T-helper 1 cell treated with Interleukin-12 subunit alpha and Interleukin-12 subunit beta and Interleukin-4 antibody, amounts not matched to agents 30 μg/mL and 1 μg/mL, for 36 hours (primary cell): ENCODE results near the gene EYS.

ENCODE experiments used
- H3K27ac Mint-ChIP-seq: one replicate; pipeline ENCODE4 v1.8.0; 2021; ENCODE audit warnings: mild to moderate bottlenecking, mixed read lengths
- H3K27me3 Mint-ChIP-seq: one replicate; pipeline ENCODE4 v1.8.0; 2021; ENCODE audit warnings: low read depth, mixed read lengths
- H3K36me3 Mint-ChIP-seq: one replicate; pipeline ENCODE4 v1.8.0; 2021; ENCODE audit warnings: low read depth, mixed read lengths
- H3K4me1 Mint-ChIP-seq: one replicate; pipeline ENCODE4 v1.8.0; 2021; ENCODE audit warnings: low read depth, mixed read lengths
- H3K4me3 Mint-ChIP-seq: one replicate; pipeline ENCODE4 v1.8.0; 2021; ENCODE audit warnings: mild to moderate bottlenecking, moderate library complexity, mixed read lengths
- H3K9me3 Mint-ChIP-seq: one replicate; pipeline ENCODE4 v1.8.0; 2021; ENCODE audit warnings: mixed read lengths

EYS gene

DNA sequence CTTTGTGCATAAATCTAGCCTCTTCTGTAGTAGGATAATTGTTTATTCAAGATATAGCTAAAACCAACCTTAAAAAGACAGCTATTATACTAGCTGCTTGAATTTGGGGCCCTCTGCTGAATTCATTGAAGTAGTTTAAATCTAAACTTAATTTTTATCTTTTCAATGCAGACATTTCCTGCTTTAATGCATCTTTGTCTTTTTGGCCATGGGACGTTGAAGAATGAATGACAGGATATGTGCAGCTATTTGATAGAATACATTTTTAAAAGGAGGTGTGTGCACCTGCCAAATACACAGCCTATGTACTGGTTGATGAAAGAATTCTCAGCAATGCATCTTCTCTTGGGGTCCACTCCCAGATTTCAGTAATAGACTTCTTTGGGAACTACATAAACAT lies 1546.5 kb downstream of the EYS start:
- H3K4me3 Mint-ChIP-seq = no peak overlapping the region
- peaks cover 5% of the 10 kb centered on the region for H3K9me3 Mint-ChIP-seq
- H3K36me3 Mint-ChIP-seq = no peaks in the 10 kb centered on the region
- H3K27me3 Mint-ChIP-seq = no peaks in the 10 kb centered on the region
- no peak overlapping the region for H3K27ac Mint-ChIP-seq
- no peaks in the 10 kb centered on the region for H3K4me1 Mint-ChIP-seq

DNA sequence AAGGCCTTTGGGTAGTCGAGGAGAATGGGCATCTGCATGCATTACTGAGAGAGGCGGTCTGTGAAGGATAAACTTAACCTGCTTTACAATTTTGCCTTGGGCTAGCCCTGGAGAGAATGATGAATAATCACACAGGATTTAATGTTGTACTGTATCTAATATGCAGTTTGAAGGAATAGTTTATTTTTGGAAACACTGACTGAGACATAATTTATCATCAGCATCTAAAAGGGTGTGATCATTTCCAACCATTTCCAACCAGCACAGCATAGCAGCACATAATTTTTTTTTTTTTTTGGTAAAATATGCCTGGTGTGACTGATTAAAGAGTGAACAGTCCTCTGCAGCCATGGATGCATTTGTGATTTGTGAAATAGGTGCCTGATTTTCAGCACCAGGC lies 1552.0 kb downstream of the EYS start:
- Mint-ChIP-seq H3K27ac (no peak overlapping the region), H3K4me3 (no peak overlapping the region), H3K36me3 (no peaks in the 10 kb centered on the region)

DNA sequence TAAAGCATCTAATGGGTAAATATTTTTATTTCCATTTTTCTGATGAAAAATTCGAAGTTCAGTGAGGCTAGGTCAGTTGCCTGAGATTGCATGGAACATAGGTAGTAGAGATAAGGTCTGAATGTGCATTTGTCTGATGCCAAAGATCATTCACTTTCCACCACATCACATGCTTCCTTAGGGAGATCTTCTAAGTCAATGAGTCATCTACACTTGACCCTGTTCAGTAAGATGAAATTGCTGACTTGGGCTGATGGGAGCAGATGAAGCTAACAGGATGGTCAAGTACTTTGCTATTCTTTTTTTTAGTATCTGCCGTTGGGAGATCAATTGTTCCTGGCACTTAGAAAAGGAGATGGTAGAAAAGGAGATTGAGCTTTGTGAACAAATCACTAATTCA lies 1560.2 kb downstream of the EYS start:
- Mint-ChIP-seq H3K36me3 (no peaks in the 10 kb centered on the region), H3K4me1 (no peaks in the 10 kb centered on the region), H3K27ac (no peak overlapping the region), H3K9me3 (no peaks in the 10 kb centered on the region), H3K27me3 (no peaks in the 10 kb centered on the region), H3K4me3 (no peak overlapping the region)

More for the DNA sequence above, 1552.0 kb downstream of the EYS start:
- H3K4me1 Mint-ChIP-seq = no peaks in the 10 kb centered on the region
- peaks cover 5% of the 10 kb centered on the region for H3K9me3 Mint-ChIP-seq
- no peaks in the 10 kb centered on the region for H3K27me3 Mint-ChIP-seq

DNA sequence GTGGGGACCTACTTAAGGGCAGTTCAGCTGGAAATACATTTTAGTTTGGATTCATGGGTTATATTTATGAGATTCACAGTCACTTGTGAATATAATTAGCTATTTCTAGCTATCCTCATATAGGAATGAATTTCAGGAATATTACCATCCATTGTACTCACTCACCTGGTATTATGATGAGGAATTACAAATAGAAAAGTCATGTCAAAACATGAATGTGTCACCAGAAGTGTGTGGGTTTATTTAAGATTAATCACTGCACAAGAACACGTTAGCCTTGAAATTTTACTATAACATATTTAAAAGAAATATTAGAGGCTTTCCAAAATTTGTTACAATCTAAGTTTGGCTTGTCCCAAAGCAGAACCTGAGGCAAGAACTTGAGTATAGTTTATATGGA lies 1560.9 kb downstream of the EYS start:
- no peaks in the 10 kb centered on the region for H3K27me3 Mint-ChIP-seq
- no peak overlapping the region for H3K4me3 Mint-ChIP-seq
- no peak overlapping the region for H3K27ac Mint-ChIP-seq
- H3K4me1 Mint-ChIP-seq = no peaks in the 10 kb centered on the region
- no peaks in the 10 kb centered on the region for H3K36me3 Mint-ChIP-seq
- H3K9me3 Mint-ChIP-seq = no peaks in the 10 kb centered on the region

DNA sequence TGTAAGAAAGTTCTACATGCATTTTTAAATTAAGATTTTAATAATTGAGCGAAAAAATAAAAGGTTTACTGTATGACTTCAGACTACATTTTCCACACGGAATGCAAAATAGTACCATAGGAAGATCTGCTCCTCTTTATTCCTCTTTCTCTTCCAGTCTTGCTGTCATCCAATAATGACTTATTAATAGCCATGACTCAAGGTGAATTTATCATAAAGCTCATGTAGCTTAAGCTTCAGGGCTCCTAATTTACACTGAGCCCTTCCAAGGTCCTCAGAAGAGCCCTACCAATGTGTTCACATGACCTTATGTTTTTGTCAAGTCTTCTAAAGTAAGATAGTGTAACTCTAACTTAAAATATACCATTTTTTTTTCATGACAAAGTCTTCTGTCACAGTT lies 1561.4 kb downstream of the EYS start:
- Mint-ChIP-seq H3K36me3 (no peaks in the 10 kb centered on the region), H3K9me3 (no peaks in the 10 kb centered on the region), H3K4me3 (no peak overlapping the region), H3K27me3 (no peaks in the 10 kb centered on the region), H3K4me1 (no peaks in the 10 kb centered on the region), H3K27ac (no peak overlapping the region)

DNA sequence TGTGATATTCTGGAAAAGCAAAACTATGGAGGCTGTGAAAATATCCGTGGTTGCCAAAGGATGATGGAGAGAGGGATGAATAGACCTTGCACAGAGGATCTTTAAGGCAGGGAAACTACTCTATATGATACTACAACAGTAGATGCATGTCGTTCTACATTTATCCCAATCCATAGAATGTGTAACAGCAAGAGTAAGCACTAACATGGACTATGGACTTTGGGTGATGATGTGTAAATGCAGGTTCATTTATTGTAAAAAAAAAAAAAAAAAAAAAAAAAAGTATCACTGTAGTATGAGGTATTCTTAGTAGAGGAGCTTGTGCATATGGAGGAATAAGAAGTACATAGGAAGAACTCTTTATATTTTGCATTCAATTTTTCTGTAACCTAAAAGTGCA lies 1563.9 kb downstream of the EYS start:
- no peaks in the 10 kb centered on the region for H3K9me3 Mint-ChIP-seq
- no peaks in the 10 kb centered on the region for H3K36me3 Mint-ChIP-seq
- no peaks in the 10 kb centered on the region for H3K4me1 Mint-ChIP-seq
- no peak overlapping the region for H3K27ac Mint-ChIP-seq
- H3K27me3 Mint-ChIP-seq = no peaks in the 10 kb centered on the region
- H3K4me3 Mint-ChIP-seq = no peak overlapping the region

DNA sequence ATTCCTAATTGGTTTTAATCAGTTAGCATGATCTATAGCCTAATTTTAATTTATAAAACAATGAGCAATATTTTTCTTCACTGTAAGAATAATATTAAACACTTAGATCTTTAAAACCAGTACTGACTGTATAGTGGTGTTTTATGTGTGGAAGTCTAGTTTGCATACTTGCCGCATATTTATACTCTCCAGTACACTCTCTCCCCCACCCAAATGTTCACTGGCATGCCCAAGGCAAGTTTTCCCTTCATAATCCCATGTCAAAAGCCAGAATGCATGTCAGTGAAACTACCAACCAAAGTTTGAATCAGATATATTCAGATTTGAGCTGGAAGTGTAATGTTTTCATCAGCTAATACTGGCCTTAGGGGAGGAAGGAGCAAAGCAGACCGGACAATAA lies 1565.3 kb downstream of the EYS start:
- Mint-ChIP-seq H3K9me3 (no peaks in the 10 kb centered on the region), H3K36me3 (no peaks in the 10 kb centered on the region), H3K27me3 (no peaks in the 10 kb centered on the region)

DNA sequence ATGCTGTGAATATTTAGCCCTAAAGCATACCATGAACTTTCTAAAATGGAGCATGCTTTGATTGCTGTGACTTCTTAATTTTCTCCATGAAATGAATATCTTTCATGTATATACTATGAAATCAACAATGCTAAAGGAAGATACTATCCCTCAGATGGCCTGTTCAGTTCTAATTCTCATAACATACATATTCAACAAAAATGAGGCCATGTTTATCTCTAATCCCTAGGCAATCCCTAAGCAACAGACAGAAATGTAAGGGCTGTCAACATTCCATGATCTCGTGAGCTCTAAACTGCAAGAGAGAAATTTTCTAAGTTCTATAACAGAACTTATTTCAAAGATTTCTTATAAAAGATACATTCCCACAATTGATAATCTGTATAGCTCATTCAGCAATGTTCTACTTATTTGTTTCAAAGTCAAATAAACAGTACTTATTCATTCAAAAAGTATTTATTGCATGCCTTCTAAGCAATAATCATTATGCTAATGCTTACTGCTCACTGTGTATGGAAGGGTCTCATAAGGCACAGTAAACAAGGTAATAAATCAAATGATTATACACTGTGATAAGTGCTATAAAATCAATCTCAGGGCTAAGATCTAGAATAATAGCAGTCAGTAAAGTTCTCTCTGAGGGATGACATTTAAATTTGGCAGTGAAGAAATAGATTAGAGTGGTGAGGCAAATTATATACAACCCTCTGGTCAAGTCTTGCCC lies 1578.6 kb downstream of the EYS start:
- Mint-ChIP-seq H3K4me1 (no peaks in the 10 kb centered on the region), H3K36me3 (no peaks in the 10 kb centered on the region), H3K4me3 (no peak overlapping the region), H3K9me3 (peaks cover 14% of the 10 kb centered on the region), H3K27me3 (no peaks in the 10 kb centered on the region), H3K27ac (no peak overlapping the region)

More for the DNA sequence above, 1565.3 kb downstream of the EYS start:
- no peak overlapping the region for H3K4me3 Mint-ChIP-seq
- no peak overlapping the region for H3K27ac Mint-ChIP-seq
- no peaks in the 10 kb centered on the region for H3K4me1 Mint-ChIP-seq

DNA sequence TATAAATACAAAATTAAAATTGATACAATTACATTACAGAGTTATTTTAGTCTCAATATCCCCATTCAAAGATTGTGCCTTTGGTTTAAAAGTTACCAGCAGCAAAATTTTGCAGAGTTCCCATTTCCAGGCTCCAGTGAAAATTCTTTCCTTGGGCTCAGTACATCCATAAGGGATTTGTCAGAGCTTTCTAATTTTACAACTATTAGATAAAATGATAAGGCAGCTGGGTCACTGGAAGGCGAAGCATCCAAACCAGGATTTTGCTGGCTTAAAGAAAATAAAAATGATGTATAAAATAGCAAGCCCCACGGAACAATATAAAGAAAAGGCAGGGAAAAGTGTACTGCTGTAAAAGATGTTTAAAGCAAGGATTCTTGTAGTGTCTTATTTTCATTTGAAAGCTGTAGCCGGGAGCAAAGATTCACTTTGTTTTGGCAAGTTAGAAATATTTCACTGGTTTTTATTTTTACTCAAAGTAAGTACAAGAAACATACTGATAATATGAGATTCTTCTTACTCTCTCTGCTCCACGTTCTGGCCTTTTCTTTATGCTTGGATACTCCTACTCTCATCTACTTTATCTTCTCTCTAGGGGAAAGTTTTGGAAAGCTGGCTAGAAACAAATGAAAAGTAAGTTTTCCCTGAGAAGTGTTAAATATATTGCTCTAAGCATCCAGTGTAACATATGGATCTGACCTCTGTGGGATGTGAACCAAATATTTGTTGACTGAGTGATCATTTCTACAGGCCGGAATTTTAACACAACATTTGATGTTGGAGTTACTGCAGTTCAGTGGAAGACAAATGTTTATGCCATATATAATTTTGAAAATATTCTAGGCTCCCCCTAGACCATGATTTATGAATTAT lies 1583.0 kb downstream of the EYS start:
- H3K27ac Mint-ChIP-seq = no peak overlapping the region
- H3K27me3 Mint-ChIP-seq = no peaks in the 10 kb centered on the region
- H3K4me3 Mint-ChIP-seq = no peak overlapping the region
- H3K9me3 Mint-ChIP-seq = peaks cover 9% of the 10 kb centered on the region
- H3K4me1 Mint-ChIP-seq = no peaks in the 10 kb centered on the region
- no peaks in the 10 kb centered on the region for H3K36me3 Mint-ChIP-seq

DNA sequence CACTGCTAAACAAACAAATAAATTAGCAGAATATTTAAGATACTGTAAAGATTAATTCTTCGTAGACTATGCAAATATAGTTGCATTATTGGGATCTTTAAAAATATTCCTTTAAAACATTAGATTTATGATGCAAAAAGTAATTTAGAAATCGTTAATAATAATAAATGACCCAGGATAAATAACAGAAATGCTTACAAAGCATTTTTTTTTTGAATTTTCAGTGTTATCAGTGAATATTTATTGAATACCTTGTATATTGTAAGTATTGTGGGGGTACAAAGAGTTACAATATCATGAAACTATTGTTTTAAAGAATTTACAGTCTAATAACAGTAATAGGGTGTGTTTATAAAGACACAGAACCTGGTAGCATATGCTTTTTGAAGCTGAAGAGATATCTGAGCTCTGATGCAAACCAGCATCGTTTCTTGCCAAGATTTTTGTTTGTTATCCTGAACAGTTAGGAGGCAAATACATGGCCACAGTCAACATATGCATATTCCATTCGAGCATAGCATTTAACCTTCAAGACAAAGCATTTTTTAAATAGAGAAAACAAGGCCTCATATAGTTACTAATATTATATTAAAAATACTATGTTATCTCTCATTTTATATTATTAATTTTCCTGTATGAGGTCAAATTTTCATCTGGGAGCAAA lies 1584.2 kb downstream of the EYS start:
- peaks cover 10% of the 10 kb centered on the region for H3K9me3 Mint-ChIP-seq
- no peaks in the 10 kb centered on the region for H3K4me1 Mint-ChIP-seq
- no peak overlapping the region for H3K27ac Mint-ChIP-seq
- H3K4me3 Mint-ChIP-seq = no peak overlapping the region
- no peaks in the 10 kb centered on the region for H3K27me3 Mint-ChIP-seq
- H3K36me3 Mint-ChIP-seq = no peaks in the 10 kb centered on the region

DNA sequence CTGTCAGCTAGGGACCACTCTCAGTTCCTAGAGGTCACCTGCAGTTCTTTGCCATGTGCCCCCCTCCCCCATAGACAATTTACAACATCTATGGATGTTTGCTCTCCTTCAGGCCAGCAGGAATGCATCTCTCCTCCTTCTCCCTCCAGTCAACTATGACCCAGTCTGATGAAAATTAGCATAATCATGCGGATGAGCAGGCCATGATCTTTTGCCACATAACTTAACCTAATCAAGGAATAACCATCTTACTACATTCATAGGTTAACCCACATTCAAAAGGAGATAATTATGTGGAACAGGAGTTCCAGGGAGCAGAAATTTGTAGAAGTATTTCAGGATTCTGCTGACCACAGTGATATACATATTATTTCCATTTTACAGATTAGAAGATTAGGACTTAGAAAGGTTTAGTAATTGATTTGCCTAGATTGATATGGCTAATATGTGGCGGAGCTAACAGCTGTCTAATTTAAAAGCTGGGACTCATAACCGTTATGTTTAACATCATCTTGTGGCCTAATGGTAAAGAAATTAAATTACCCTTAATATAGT lies 1585.9 kb downstream of the EYS start:
- no peaks in the 10 kb centered on the region for H3K27me3 Mint-ChIP-seq
- no peaks in the 10 kb centered on the region for H3K36me3 Mint-ChIP-seq
- no peak overlapping the region for H3K27ac Mint-ChIP-seq
- peaks cover 19% of the 10 kb centered on the region for H3K9me3 Mint-ChIP-seq
- no peaks in the 10 kb centered on the region for H3K4me1 Mint-ChIP-seq
- no peak overlapping the region for H3K4me3 Mint-ChIP-seq

DNA sequence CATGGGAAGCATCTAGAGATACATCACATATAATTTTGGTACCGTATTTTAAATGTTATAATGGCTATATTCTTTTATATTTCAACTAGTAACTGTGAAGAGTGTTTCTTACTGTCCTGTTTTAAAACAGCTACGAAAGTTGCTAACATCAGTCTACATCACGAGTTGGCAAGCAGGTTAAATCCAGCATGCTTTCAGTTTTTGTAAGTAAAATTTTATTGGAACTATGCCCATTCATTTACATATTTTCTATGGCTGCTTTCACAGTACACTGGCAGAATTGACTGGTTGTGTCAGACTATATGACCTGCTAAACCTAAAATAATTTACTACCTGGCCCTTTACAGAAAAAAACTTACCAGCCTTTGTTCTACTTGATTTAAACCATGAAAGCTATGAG lies 1593.3 kb downstream of the EYS start:
- Mint-ChIP-seq H3K4me1 (no peaks in the 10 kb centered on the region), H3K9me3 (peaks cover 16% of the 10 kb centered on the region), H3K4me3 (no peak overlapping the region), H3K36me3 (no peaks in the 10 kb centered on the region), H3K27me3 (no peaks in the 10 kb centered on the region), H3K27ac (no peak overlapping the region)

DNA sequence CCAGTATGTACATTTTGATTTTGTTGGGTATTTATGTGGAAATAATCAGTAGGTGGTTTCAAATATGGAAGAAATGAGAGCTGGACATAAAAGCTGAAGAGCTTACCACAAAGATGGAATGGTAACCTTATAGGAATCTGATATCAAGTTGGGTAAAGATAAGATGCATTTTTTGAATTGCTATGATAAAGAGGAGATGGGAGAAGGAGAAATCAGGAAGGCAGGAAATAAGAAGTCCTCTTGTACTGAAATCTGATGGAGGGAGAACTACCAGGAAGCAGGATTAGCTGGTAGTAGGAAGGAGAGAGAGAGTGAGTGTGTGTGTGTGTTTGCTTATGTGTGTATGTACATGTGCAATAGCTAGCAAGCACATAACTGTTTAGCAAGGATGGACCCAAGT lies 1603.0 kb downstream of the EYS start:
- H3K4me1 Mint-ChIP-seq = no peaks in the 10 kb centered on the region
- H3K4me3 Mint-ChIP-seq = no peak overlapping the region
- no peak overlapping the region for H3K27ac Mint-ChIP-seq
- H3K27me3 Mint-ChIP-seq = no peaks in the 10 kb centered on the region
- no peaks in the 10 kb centered on the region for H3K36me3 Mint-ChIP-seq
- no peaks in the 10 kb centered on the region for H3K9me3 Mint-ChIP-seq

DNA sequence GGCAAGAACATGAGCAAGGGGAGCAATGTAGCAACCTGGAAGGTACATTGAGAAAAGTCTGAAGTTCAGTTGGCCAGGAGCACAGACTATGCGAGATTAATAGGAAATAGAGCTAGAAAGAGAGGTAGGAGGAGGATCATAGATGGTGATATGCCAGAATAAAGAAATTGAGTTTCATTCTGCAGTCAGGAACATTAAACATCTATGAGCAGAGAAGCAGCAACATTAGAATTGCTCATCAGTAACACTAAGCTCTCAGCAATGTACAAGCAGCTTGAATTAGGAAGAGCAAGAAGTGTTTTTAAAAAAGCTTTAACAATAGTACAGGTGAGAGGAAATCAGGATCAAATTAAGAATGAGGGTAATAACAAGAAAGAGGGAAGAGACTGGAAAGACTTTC lies 1603.5 kb downstream of the EYS start:
- H3K36me3 Mint-ChIP-seq = no peaks in the 10 kb centered on the region
- no peaks in the 10 kb centered on the region for H3K27me3 Mint-ChIP-seq
- H3K9me3 Mint-ChIP-seq = no peaks in the 10 kb centered on the region
- H3K4me3 Mint-ChIP-seq = no peak overlapping the region
- no peaks in the 10 kb centered on the region for H3K4me1 Mint-ChIP-seq
- H3K27ac Mint-ChIP-seq = no peak overlapping the region
